ENCODE results near the gene ADNP2.

GRCh38 chr18:80067321-80067720, 41.7 kb upstream of the ADNP2 start:
- TF ChIP-seq CTCF (IDR thresholded peaks at IDR 0.05) (no peak), POLR2AphosphoS5 (IDR thresholded peaks at IDR 0.05) (no peak)
